NB4 (cell line): ENCODE data around the gene ZNF652.

Experiments
- POLR2A ChIP-seq: IDR thresholded peaks from 2 replicates; pipeline ENCODE4 v1.6.1; 2011; ENCODE audit warnings: mild to moderate bottlenecking; ENCODE audit not compliant: insufficient read length; ENCODE audit errors: extremely low read depth
- TF ChIP-seq, protein P1 (sequence below): IDR thresholded peaks from one replicate; pipeline ENCODE4 v1.5.1; 2012; ENCODE audit warnings: low read depth, low read length
- TF ChIP-seq, protein P2 (sequence below): IDR thresholded peaks from 2 replicates; pipeline ENCODE4 v1.6.1; 2011; ENCODE audit warnings: low read depth, low read length

DNA sequence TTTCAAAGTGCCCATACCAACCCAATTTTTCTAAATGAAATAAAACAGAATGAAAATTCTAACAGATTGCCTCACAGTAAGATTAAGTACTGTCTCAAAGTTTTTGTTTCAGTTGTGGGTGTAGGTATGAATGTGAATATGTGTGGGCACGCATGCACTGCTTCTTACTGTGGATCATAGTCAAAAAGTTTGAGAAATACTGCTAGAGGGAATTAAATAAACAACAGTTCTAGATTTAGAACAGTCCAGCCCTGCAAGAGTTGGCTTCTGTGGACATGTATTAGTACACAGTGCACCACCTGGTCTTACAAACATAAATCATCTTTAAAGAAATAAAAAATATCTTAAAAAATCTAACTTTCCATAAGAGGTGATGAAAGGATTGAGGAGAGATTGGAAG, 8.4 kb downstream of the ZNF652 start:
- TF ChIP-seq, protein P1, sequence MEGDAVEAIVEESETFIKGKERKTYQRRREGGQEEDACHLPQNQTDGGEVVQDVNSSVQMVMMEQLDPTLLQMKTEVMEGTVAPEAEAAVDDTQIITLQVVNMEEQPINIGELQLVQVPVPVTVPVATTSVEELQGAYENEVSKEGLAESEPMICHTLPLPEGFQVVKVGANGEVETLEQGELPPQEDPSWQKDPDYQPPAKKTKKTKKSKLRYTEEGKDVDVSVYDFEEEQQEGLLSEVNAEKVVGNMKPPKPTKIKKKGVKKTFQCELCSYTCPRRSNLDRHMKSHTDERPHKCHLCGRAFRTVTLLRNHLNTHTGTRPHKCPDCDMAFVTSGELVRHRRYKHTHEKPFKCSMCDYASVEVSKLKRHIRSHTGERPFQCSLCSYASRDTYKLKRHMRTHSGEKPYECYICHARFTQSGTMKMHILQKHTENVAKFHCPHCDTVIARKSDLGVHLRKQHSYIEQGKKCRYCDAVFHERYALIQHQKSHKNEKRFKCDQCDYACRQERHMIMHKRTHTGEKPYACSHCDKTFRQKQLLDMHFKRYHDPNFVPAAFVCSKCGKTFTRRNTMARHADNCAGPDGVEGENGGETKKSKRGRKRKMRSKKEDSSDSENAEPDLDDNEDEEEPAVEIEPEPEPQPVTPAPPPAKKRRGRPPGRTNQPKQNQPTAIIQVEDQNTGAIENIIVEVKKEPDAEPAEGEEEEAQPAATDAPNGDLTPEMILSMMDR = no peak
- TF ChIP-seq POLR2A = no peak
- TF ChIP-seq, protein P2, sequence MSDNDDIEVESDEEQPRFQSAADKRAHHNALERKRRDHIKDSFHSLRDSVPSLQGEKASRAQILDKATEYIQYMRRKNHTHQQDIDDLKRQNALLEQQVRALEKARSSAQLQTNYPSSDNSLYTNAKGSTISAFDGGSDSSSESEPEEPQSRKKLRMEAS = no peak
